GM19099 (cell line): Measurements from ENCODE around the gene C21orf91.

Experiments
- POLR2A ChIP-seq: IDR thresholded peaks from 3 replicates; pipeline ENCODE4 v1.6.1; 2011; ENCODE audit warnings: low read depth; ENCODE audit not compliant: insufficient read length; ENCODE audit errors: extremely low read depth

C21orf91 gene

GRCh38 chr21:17784604-17785402, 34.4 kb downstream of the C21orf91 start:
- peak; percentile 26 for TF ChIP-seq POLR2A

- no peak for TF ChIP-seq POLR2A
Observed at GRCh38 chr21:17784180-17784598, 35.0 kb downstream of the C21orf91 start.

GRCh38 chr21:17783481-17784179, 35.5 kb downstream of the C21orf91 start:
- TF ChIP-seq POLR2A: peak; percentile 27

- no peak for TF ChIP-seq POLR2A
Observed at GRCh38 chr21:17783003-17783402, 36.2 kb downstream of the C21orf91 start.

- TF ChIP-seq POLR2A: no peak
Observed at GRCh38 chr21:17782051-17782450, 37.1 kb downstream of the C21orf91 start.

GRCh38 chr21:17781524-17781923, 37.6 kb downstream of the C21orf91 start:
- no peak for TF ChIP-seq POLR2A

GRCh38 chr21:17780539-17780938, 38.6 kb downstream of the C21orf91 start:
- TF ChIP-seq POLR2A: no peak

- TF ChIP-seq POLR2A: no peak
Observed at GRCh38 chr21:17779980-17780379, 39.2 kb downstream of the C21orf91 start.

GRCh38 chr21:17779496-17779895, 39.7 kb downstream of the C21orf91 start:
- no peak for TF ChIP-seq POLR2A

- no peak for TF ChIP-seq POLR2A
Observed at GRCh38 chr21:17777072-17777765, 41.9 kb downstream of the C21orf91 start.

GRCh38 chr21:17775431-17776126, 43.6 kb downstream of the C21orf91 start:
- TF ChIP-seq POLR2A: no peak

GRCh38 chr21:17769447-17769845, 49.7 kb downstream of the C21orf91 start:
- no peak for TF ChIP-seq POLR2A

- TF ChIP-seq POLR2A: no peak
Observed at GRCh38 chr21:17768840-17769446, 50.2 kb downstream of the C21orf91 start.

- no peak for TF ChIP-seq POLR2A
Observed at GRCh38 chr21:17765207-17765606, 53.9 kb downstream of the C21orf91 start.
